ENCODE data around the gene PDCL3. TPM values are rescaled to one million over a fixed set of nuclear protein-coding genes. Genes with fewer than 3 reads are reported as not detected.

PDCL3 gene
- total RNA-seq, 2 experiments from 2014 or later: 10.6 to 21.7 TPM

GRCh38 chr2:100568989-100569388 is 6.2 kb downstream of the PDCL3 start:
- no peaks in the 10 kb centered on the region for H4K20me1 ChIP-seq (ENCODE audit: insufficient read depth, low read length)
- H3K4me2 ChIP-seq (ENCODE audit: low read length): no peak overlapping the region
- no peaks in the 10 kb centered on the region for H3K79me2 ChIP-seq (ENCODE audit: insufficient read depth, low read depth, low read length)
- BruUV-seq (replicated peaks): no TSS peak
- peaks cover 53% of the 10 kb centered on the region for H3K36me3 ChIP-seq (ENCODE audit: insufficient read depth, low read length)
- ChIA-PET CTCF (ENCODE audit: unreplicated experiment) (no interaction called here), POLR2A (interaction anchor here (0.8 to 1.2 kb wide), 2 partner anchors 12 to 310 kb away, joined by 3 to 5 read pairs; no protein-coding TSS in a partner anchor)
- no peak for TF ChIP-seq CTCF (conservative IDR thresholded peaks at IDR 0.05; ENCODE audit: low read length)
- no peak for TF ChIP-seq EZH2phosphoT487 (IDR thresholded peaks at IDR 0.05; ENCODE audit: borderline replicate concordance, low read depth, low read length)
- H3K9me2 ChIP-seq (ENCODE audit: insufficient read depth, low read length): no peaks in the 10 kb centered on the region
- no peak overlapping the region for H3K27ac ChIP-seq (ENCODE audit: low read depth, low read length, poor library complexity, severe bottlenecking)
- no peaks in the 10 kb centered on the region for H3K9me3 ChIP-seq (ENCODE audit: low read length)
- H3K4me1 ChIP-seq (ENCODE audit: insufficient read depth, low read length, poor library complexity, severe bottlenecking): peaks cover 2% of the 10 kb centered on the region
- no peak overlapping the region for H3K4me3 ChIP-seq (ENCODE audit: low read depth, low read length, poor library complexity, severe bottlenecking)
- DNase-seq (ENCODE audit: low spot score): no peak
- intact Hi-C loops (cut with micrococcal nuclease; ENCODE audit: unreplicated experiment): loop anchor here (10.0 kb wide), 2 partner anchors 424 to 1384 kb away; partner anchors contain the start of genes AFF3, MITD1 and MRPL30
- no peak overlapping the region for H2AFZ ChIP-seq (ENCODE audit: low read length)

DNA sequence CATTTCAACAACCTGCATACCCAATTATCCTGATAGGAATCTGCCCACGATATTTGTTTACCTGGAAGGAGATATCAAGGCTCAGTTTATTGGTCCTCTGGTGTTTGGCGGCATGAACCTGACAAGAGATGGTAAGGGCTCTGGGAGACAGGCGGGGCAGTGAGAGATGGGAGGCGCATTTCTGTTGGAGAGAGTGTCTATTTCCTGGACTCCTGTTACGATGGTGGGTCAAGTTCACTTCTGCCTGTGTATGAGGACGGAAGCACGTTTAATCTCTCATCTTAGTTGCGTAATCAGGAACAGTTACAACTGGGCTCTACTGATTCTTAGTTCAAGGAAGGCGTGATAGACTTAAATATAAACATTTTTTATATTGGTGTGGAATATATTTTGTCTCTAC is 8.9 kb downstream of the PDCL3 start:
- POLR2A ChIA-PET: interaction anchor here (0.6 kb wide), 2 partner anchors 46 to 674 kb away, joined by 4 read pairs; no protein-coding TSS in a partner anchor
- no TSS peak for BruUV-seq (replicated peaks)
- H2AFZ ChIP-seq (ENCODE audit: low read length): no peak overlapping the region

More for the DNA sequence above, 8.9 kb downstream of the PDCL3 start:
- Histone ChIP-seq H3K27ac (ENCODE audit: low read depth, low read length, poor library complexity, severe bottlenecking) (no peak overlapping the region), H3K9me3 (ENCODE audit: low read length) (no peaks in the 10 kb centered on the region), H3K4me2 (ENCODE audit: low read length) (no peak overlapping the region), H3K4me1 (ENCODE audit: insufficient read depth, low read length, poor library complexity, severe bottlenecking) (no peaks in the 10 kb centered on the region), H4K20me1 (ENCODE audit: insufficient read depth, low read length) (no peaks in the 10 kb centered on the region), H3K79me2 (ENCODE audit: insufficient read depth, low read depth, low read length) (no peaks in the 10 kb centered on the region), H3K4me3 (ENCODE audit: low read depth, low read length, poor library complexity, severe bottlenecking) (no peak overlapping the region), H3K36me3 (ENCODE audit: insufficient read depth, low read length) (peaks cover 63% of the 10 kb centered on the region), H3K9me2 (ENCODE audit: insufficient read depth, low read length) (no peaks in the 10 kb centered on the region)
- no peak for DNase-seq (ENCODE audit: low spot score)
- intact Hi-C loops (cut with micrococcal nuclease; ENCODE audit: unreplicated experiment): no loop called here
- CTCF ChIA-PET (ENCODE audit: unreplicated experiment): no interaction called here
- no peak for TF ChIP-seq EZH2phosphoT487 (IDR thresholded peaks at IDR 0.05; ENCODE audit: borderline replicate concordance, low read depth, low read length)
- TF ChIP-seq CTCF (conservative IDR thresholded peaks at IDR 0.05; ENCODE audit: low read length): no peak

Measured in OCI-LY7 (cell line).